GM12878 (cell line): ENCODE data around the gene FAM227B. TPM values are rescaled to one million over a fixed set of nuclear protein-coding genes. Genes with fewer than 3 reads are reported as not detected.

Experiments used
- ATAC-seq: fragments of 200-7000 bp; cut with Tn5 transposase; 3 replicates; pipeline ENCODE4 v1.9.1; 2020; ENCODE audit warnings: mild to moderate bottlenecking, moderate library complexity
- BruUV-seq: library from RNA; stranded (reverse); fragments of 400-500 nt; replicated peaks from 2 replicates; lab custom pipeline; 2021; lab: Mats Ljungman, UMichigan
- CTCF ChIA-PET: fragments of 300-600 bp; sonication (Branson Sonifier 250); formaldehyde crosslinking; extraction: SDS; loops from one replicate; lab custom pipeline; 2021; ENCODE audit warnings: inconsistent platforms; lab: Yijun Ruan, JAX
- POLR2A ChIA-PET: fragments of 350-600 bp; formaldehyde crosslinking; extraction: SDS; loops from one replicate; lab custom pipeline; 2021; ENCODE audit warnings: inconsistent platforms; lab: Charles Lee
- RAD21 ChIA-PET: fragments of 300-600 bp; sonication (Branson Sonifier 250); formaldehyde crosslinking; loops from one replicate; lab custom pipeline; 2023; ENCODE audit warnings: antibody characterized with exemption; ENCODE audit not compliant: unreplicated experiment; lab: Charles Lee
- SMC1A ChIA-PET: fragments of 300-600 bp; sonication (Branson Sonifier 250); formaldehyde crosslinking; loops from one replicate; lab custom pipeline; 2023; ENCODE audit not compliant: unreplicated experiment, uncharacterized antibody; lab: Charles Lee
- DNase-seq: peaks from one replicate; pipeline ENCODE4 v3.0.0-alpha.2; 2011; ENCODE audit warnings: low read depth, low spot score
- FAIRE-seq: peaks from 3 replicates; lab custom pipeline; 2011; peaks lifted over from hg19 to GRCh38; lab: Jason Lieb, UNC
- H2AFZ ChIP-seq: 2 replicates; pipeline ENCODE4 v1.6.0; 2011; ENCODE audit warnings: low read depth, low read length, control low read depth; ENCODE audit not compliant: control insufficient read depth
- H3K27ac ChIP-seq: 2 replicates; pipeline ENCODE4 v1.5.1; 2011; ENCODE audit warnings: control low read depth; ENCODE audit not compliant: control insufficient read depth, insufficient read depth
- H3K27me3 ChIP-seq, 2 experiments: replicated peaks in 1 of 2; 2 replicates each; pipeline versions ENCODE4 v1.6.0 to v1.6.1; 2011; ENCODE audit warnings: low read length in 1 of 2; ENCODE audit not compliant: control insufficient read depth in 2 of 2, insufficient read depth in 2 of 2
- H3K36me3 ChIP-seq, 2 experiments: 2 replicates each; pipeline ENCODE4 v1.5.1; 2011; ENCODE audit warnings: low read length in 1 of 2; ENCODE audit not compliant: control insufficient read depth in 2 of 2, insufficient read depth in 2 of 2
- H3K4me1 ChIP-seq: 2 replicates; pipeline ENCODE4 v1.6.1; 2011; ENCODE audit warnings: mild to moderate bottlenecking, low read length, moderate library complexity, mixed read lengths; ENCODE audit not compliant: control insufficient read depth, insufficient read depth
- H3K4me2 ChIP-seq: 2 replicates; pipeline ENCODE4 v1.6.0; 2011; ENCODE audit warnings: control low read depth; ENCODE audit not compliant: control insufficient read depth, insufficient read depth
- H3K4me3 ChIP-seq: fragments of 200-600 bp; sonication (generic); 2 replicates; pipeline ENCODE4 v1.5.1; 2016
- H3K79me2 ChIP-seq: 2 replicates; pipeline ENCODE4 v1.6.0; 2011; ENCODE audit warnings: low read length; ENCODE audit not compliant: control insufficient read depth, insufficient read depth
- H3K9ac ChIP-seq: 2 replicates; pipeline ENCODE4 v1.8.0; 2011; ENCODE audit warnings: low read length, control low read depth, mixed read lengths; ENCODE audit not compliant: control insufficient read depth, insufficient read depth
- H3K9me3 ChIP-seq: replicated peaks from 3 replicates; pipeline ENCODE4 v1.5.1; 2011; ENCODE audit warnings: mild to moderate bottlenecking, low read length; ENCODE audit not compliant: control insufficient read depth, insufficient read depth
- H4K20me1 ChIP-seq: 2 replicates; pipeline ENCODE4 v1.6.0; 2011; ENCODE audit not compliant: control insufficient read depth, insufficient read depth
- DPF2 ChIP-seq: fragments of 450-650 bp; IDR thresholded peaks from 2 replicates; pipeline ENCODE4 v1.6.1; 2017; ENCODE audit warnings: mild to moderate bottlenecking
- KLF5 ChIP-seq: fragments of 450-650 bp; IDR thresholded peaks from 2 replicates; pipeline ENCODE4 v1.6.1; 2014; ENCODE audit warnings: mild to moderate bottlenecking; ENCODE audit not compliant: partially characterized antibody
- NBN ChIP-seq: fragments of 450-650 bp; IDR thresholded peaks from 2 replicates; pipeline ENCODE4 v1.6.1; 2016
- TCF12 ChIP-seq: IDR thresholded peaks from 2 replicates; pipeline ENCODE4 v1.6.1; 2011; ENCODE audit warnings: low read depth, mild to moderate bottlenecking, low read length
- WGBS: methylation state at CpG from one replicate; pipeline ENCODE4 v1.1.6; 2016; ENCODE audit warnings: low lambda C conversion rate; ENCODE audit not compliant: insufficient replicate concordance, insufficient coverage; ENCODE audit errors: missing lambda C conversion rate; 5-methylcytosine and 5-hydroxymethylcytosine counted together
- in situ Hi-C: fragments of 300-500 bp; cut with MboI; formaldehyde crosslinking; loops from 9 replicates; pipeline ENCODE4 v1.14.3; 2018; ENCODE audit warnings: mixed read lengths
- intact Hi-C: fragments of 100-400 bp; cut with micrococcal nuclease; formaldehyde crosslinking; loops from one replicate; pipeline ENCODE4 v1.14.2; 2022; ENCODE audit not compliant: unreplicated experiment
- polyA plus RNA-seq, 11 experiments: library from polyadenylated mRNA; depleted of rRNA in 4 of 11; unstranded in 6 of 11; stranded (reverse) in 5 of 11; fragments of >200 nt; fragmentation: Nextera tagmentation in 4 of 11; fragmentation: Illumina TruSeq in 1 of 11; extraction: Ambion mirVana in 4 of 11; extraction: Trizol in 1 of 11; gene quantifications; 1 replicate in 1 of 11; 2 replicates in 10 of 11; pipeline versions ENCODE4 v1.2.1 to v1.2.3, GENCODE V29; 2011 to 2016; ENCODE audit warnings: inconsistent platforms in 2 of 11, missing spikeins in 2 of 11, low read depth in 1 of 11
- total RNA-seq, 4 experiments: library from RNA; depleted of rRNA in 3 of 4; stranded (reverse); fragments of >200 nt in 3 of 4; fragmentation: Illumina TruSeq in 1 of 4; extraction: Trizol in 1 of 4; gene quantifications; 2 replicates each; pipeline versions ENCODE4 v1.2.1 to v1.2.3, GENCODE V29; 2013 to 2021
- TF ChIP-seq, protein P1 (sequence below): fragments of 150-350 bp; IDR thresholded peaks from 2 replicates; pipeline ENCODE4 v1.6.1; 2016; ENCODE audit warnings: low read depth, low read length
- TF ChIP-seq, protein P2 (sequence below): IDR thresholded peaks from 2 replicates; pipeline ENCODE4 v1.6.1; 2012; ENCODE audit warnings: low read depth, low read length, improper control_type of control experiment
- TF ChIP-seq, protein P3 (sequence below): fragments of 450-650 bp; IDR thresholded peaks from 2 replicates; pipeline ENCODE4 v1.6.1; 2016; ENCODE audit warnings: mild to moderate bottlenecking
- TF ChIP-seq, protein P4 (sequence below): IDR thresholded peaks from 2 replicates; pipeline ENCODE4 v1.6.1; 2012; ENCODE audit warnings: improper control_type of control experiment, low read depth, low read length; ENCODE audit not compliant: insufficient replicate concordance

The FAM227B gene
- total and polyA plus RNA-seq, 10 of the 15 experiments (the other 5 are each of a cell fraction or from before 2014, with no cell fraction given): 3.9 to 12.6 (median 6.9) TPM

DNA sequence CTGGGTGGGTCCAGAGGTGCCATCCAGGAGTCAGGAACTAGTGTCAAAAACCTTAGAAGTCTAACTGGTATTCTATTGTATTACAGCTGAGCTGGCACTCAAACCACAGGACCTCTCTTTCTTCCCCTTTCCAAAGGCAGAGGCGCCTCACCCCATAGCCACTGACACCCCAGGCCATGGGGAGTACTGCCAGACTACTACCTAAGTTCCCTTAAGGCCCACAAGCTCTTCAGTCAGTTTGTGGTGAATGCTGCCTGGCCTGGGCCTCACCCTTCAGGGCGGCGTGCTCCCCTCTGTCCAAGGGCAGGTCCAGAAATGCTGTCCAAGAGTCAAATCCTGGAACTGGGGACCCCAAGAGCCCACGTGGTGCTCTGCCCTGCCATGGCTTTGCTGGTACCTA, 240.6 kb downstream of the FAM227B start (continued):
- TF ChIP-seq, protein P1, sequence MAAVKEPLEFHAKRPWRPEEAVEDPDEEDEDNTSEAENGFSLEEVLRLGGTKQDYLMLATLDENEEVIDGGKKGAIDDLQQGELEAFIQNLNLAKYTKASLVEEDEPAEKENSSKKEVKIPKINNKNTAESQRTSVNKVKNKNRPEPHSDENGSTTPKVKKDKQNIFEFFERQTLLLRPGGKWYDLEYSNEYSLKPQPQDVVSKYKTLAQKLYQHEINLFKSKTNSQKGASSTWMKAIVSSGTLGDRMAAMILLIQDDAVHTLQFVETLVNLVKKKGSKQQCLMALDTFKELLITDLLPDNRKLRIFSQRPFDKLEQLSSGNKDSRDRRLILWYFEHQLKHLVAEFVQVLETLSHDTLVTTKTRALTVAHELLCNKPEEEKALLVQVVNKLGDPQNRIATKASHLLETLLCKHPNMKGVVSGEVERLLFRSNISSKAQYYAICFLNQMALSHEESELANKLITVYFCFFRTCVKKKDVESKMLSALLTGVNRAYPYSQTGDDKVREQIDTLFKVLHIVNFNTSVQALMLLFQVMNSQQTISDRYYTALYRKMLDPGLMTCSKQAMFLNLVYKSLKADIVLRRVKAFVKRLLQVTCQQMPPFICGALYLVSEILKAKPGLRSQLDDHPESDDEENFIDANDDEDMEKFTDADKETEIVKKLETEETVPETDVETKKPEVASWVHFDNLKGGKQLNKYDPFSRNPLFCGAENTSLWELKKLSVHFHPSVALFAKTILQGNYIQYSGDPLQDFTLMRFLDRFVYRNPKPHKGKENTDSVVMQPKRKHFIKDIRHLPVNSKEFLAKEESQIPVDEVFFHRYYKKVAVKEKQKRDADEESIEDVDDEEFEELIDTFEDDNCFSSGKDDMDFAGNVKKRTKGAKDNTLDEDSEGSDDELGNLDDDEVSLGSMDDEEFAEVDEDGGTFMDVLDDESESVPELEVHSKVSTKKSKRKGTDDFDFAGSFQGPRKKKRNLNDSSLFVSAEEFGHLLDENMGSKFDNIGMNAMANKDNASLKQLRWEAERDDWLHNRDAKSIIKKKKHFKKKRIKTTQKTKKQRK: no peak
- TF ChIP-seq, protein P2, sequence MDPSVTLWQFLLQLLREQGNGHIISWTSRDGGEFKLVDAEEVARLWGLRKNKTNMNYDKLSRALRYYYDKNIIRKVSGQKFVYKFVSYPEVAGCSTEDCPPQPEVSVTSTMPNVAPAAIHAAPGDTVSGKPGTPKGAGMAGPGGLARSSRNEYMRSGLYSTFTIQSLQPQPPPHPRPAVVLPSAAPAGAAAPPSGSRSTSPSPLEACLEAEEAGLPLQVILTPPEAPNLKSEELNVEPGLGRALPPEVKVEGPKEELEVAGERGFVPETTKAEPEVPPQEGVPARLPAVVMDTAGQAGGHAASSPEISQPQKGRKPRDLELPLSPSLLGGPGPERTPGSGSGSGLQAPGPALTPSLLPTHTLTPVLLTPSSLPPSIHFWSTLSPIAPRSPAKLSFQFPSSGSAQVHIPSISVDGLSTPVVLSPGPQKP: no peak
- TF ChIP-seq DPF2: no peak
- TF ChIP-seq, protein P3, sequence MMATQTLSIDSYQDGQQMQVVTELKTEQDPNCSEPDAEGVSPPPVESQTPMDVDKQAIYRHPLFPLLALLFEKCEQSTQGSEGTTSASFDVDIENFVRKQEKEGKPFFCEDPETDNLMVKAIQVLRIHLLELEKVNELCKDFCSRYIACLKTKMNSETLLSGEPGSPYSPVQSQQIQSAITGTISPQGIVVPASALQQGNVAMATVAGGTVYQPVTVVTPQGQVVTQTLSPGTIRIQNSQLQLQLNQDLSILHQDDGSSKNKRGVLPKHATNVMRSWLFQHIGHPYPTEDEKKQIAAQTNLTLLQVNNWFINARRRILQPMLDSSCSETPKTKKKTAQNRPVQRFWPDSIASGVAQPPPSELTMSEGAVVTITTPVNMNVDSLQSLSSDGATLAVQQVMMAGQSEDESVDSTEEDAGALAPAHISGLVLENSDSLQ: no peak

DNA sequence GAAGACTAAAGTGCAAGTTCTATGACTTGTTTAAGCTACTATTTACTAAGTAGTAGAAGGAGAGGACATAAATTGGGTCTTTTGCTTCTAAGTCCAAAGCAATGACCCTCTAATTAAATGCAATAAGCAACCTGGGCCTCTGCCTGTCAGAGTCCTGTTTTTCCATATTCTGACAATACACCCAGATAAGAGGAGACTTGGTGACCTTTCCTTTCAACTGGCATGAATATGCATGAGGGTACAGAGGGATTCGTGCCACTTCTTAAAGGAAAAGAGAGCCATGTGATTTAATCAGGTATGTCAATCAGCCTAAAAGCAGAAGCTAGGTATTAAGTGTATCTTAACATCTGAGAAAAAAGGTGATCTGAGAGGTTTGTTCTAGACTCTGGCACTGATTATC, 248.3 kb downstream of the FAM227B start:
- H2AFZ ChIP-seq: no peak overlapping the region
- no TSS peak for BruUV-seq
- POLR2A ChIA-PET: no interaction called here
- H3K79me2 ChIP-seq: no peaks in the 10 kb centered on the region
- no peaks in the 10 kb centered on the region for H4K20me1 ChIP-seq
- 5% methylated on average over 1 of the region's 1 CpG for WGBS
- intact Hi-C loops (no loop called here), in situ Hi-C loops (no loop called here)
- FAIRE-seq (no peak), DNase-seq (no peak), ATAC-seq (no peak)
- no peaks in the 10 kb centered on the region for H3K9me3 ChIP-seq
- no peak overlapping the region for H3K4me3 ChIP-seq
- H3K4me2 ChIP-seq: no peak overlapping the region
- SMC1A ChIA-PET: interaction anchor here (1.2 kb wide), 1 partner anchor 944 kb away, joined by 3 read pairs; no protein-coding TSS in a partner anchor
- no peak overlapping the region for H3K9ac ChIP-seq
- no peak for TF ChIP-seq NBN
- TF ChIP-seq, protein P4, sequence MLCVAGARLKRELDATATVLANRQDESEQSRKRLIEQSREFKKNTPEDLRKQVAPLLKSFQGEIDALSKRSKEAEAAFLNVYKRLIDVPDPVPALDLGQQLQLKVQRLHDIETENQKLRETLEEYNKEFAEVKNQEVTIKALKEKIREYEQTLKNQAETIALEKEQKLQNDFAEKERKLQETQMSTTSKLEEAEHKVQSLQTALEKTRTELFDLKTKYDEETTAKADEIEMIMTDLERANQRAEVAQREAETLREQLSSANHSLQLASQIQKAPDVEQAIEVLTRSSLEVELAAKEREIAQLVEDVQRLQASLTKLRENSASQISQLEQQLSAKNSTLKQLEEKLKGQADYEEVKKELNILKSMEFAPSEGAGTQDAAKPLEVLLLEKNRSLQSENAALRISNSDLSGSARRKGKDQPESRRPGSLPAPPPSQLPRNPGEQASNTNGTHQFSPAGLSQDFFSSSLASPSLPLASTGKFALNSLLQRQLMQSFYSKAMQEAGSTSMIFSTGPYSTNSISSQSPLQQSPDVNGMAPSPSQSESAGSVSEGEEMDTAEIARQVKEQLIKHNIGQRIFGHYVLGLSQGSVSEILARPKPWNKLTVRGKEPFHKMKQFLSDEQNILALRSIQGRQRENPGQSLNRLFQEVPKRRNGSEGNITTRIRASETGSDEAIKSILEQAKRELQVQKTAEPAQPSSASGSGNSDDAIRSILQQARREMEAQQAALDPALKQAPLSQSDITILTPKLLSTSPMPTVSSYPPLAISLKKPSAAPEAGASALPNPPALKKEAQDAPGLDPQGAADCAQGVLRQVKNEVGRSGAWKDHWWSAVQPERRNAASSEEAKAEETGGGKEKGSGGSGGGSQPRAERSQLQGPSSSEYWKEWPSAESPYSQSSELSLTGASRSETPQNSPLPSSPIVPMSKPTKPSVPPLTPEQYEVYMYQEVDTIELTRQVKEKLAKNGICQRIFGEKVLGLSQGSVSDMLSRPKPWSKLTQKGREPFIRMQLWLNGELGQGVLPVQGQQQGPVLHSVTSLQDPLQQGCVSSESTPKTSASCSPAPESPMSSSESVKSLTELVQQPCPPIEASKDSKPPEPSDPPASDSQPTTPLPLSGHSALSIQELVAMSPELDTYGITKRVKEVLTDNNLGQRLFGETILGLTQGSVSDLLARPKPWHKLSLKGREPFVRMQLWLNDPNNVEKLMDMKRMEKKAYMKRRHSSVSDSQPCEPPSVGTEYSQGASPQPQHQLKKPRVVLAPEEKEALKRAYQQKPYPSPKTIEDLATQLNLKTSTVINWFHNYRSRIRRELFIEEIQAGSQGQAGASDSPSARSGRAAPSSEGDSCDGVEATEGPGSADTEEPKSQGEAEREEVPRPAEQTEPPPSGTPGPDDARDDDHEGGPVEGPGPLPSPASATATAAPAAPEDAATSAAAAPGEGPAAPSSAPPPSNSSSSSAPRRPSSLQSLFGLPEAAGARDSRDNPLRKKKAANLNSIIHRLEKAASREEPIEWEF: no peak
- TF ChIP-seq TCF12: no peak
- no peak for TF ChIP-seq KLF5
- H3K4me1 ChIP-seq: no peaks in the 10 kb centered on the region
- no peak overlapping the region for H3K27ac ChIP-seq
- CTCF ChIA-PET: interaction anchor here (0.7 kb wide), 1 partner anchor 658 kb away, joined by 3 read pairs; no protein-coding TSS in a partner anchor
- H3K36me3 ChIP-seq: no peaks in the 10 kb centered on the region
- RAD21 ChIA-PET: no interaction called here
- H3K27me3 ChIP-seq: no peaks in the 10 kb centered on the region
